Endodermal cell (in vitro differentiated cells): ENCODE measurements around the gene TBC1D3B. TPM values are rescaled to one million over a fixed set of nuclear protein-coding genes. Genes with fewer than 3 reads are reported as not detected.
"Not testable (repeated sequence)": the region's sequence is repeated elsewhere in the genome, so short reads cannot be mapped to it uniquely, and the experiment has no call there.

ENCODE experiments used
- DNase-seq: peaks from one replicate; pipeline ENCODE4 v3.0.0-alpha.2; 2017
- H3K27ac ChIP-seq: 2 replicates; pipeline ENCODE4 v1.5.1; 2013; ENCODE audit warnings: mild to moderate bottlenecking, low read depth, low read length, moderate library complexity
- H3K27me3 ChIP-seq: 2 replicates; pipeline ENCODE4 v1.6.1; 2013; ENCODE audit warnings: mild to moderate bottlenecking, low read length, moderate library complexity; ENCODE audit not compliant: insufficient read depth, control insufficient read depth, poor library complexity, severe bottlenecking
- H3K36me3 ChIP-seq: 2 replicates; pipeline ENCODE4 v1.7.0; 2013; ENCODE audit warnings: mild to moderate bottlenecking, low read length, moderate library complexity; ENCODE audit not compliant: control insufficient read depth, insufficient read depth
- H3K4me1 ChIP-seq: one replicate; pipeline ENCODE4 v1.7.0; 2013; ENCODE audit warnings: low read length; ENCODE audit not compliant: control insufficient read depth, insufficient read depth
- H3K4me3 ChIP-seq: 2 replicates; pipeline ENCODE4 v1.5.1; 2013; ENCODE audit warnings: mild to moderate bottlenecking, low read length, moderate library complexity
- H3K9ac ChIP-seq: 2 replicates; pipeline ENCODE4 v1.6.1; 2013; ENCODE audit warnings: mild to moderate bottlenecking, low read length, moderate library complexity; ENCODE audit not compliant: poor library complexity, severe bottlenecking; ENCODE audit errors: extremely low read depth
- H3K9me3 ChIP-seq: 2 replicates; pipeline ENCODE4 v1.6.1; 2013; ENCODE audit warnings: mild to moderate bottlenecking, low read length, moderate library complexity; ENCODE audit not compliant: control insufficient read depth
- H3K27ac Mint-ChIP-seq: 2 replicates; pipeline ENCODE4 v1.8.0; 2020; ENCODE audit warnings: mixed read lengths
- H3K27me3 Mint-ChIP-seq: 2 replicates; pipeline ENCODE4 v1.8.0; 2021; ENCODE audit warnings: mild to moderate bottlenecking, mixed read lengths; ENCODE audit not compliant: insufficient read depth
- H3K36me3 Mint-ChIP-seq: 2 replicates; pipeline ENCODE4 v1.8.0; 2020; ENCODE audit warnings: low read depth, mixed read lengths
- H3K4me1 Mint-ChIP-seq: 2 replicates; pipeline ENCODE4 v1.8.0; 2020; ENCODE audit warnings: mixed read lengths
- H3K4me3 Mint-ChIP-seq: 2 replicates; pipeline ENCODE4 v1.8.0; 2020; ENCODE audit warnings: mild to moderate bottlenecking, moderate library complexity, mixed read lengths
- H3K9me3 Mint-ChIP-seq: 2 replicates; pipeline ENCODE4 v1.8.0; 2020; ENCODE audit warnings: mild to moderate bottlenecking, mixed read lengths
- whole genome bisulfite sequencing, 2 experiments: methylation state at CpG; one replicate each; pipeline versions ENCODE4 v1.1.5 to v1.1.7; 2013; ENCODE audit warnings: missing lambda C conversion rate in 2 of 2, mixed read lengths in 1 of 2; ENCODE audit not compliant: insufficient coverage in 1 of 2, insufficient read length in 1 of 2; 5-methylcytosine and 5-hydroxymethylcytosine counted together
- total RNA-seq, 2 donors: library from RNA; stranded (reverse); fragmentation: NEBNext Ultra II Directional in 1 of 2; extraction: Animal tissue kit (Norgen Biotek cat#: 25700) in 1 of 2; gene quantifications; 2 replicates in 1 of 2; 3 replicates in 1 of 2; pipeline ENCODE4 v1.2.1, GENCODE V29; 2021
- TF ChIP-seq, protein P1 (sequence below): fragments of 200-600 bp; sonication (generic); conservative IDR thresholded peaks from 2 replicates; pipeline ENCODE4 v1.5.0; 2021; ENCODE audit warnings: antibody characterized with exemption, mild to moderate bottlenecking

Gene TBC1D3B
- total RNA-seq, 2 donors from 2014 or later = 13.1 to 18.4 TPM

- Histone ChIP-seq H3K9ac (no peak overlapping the region), H3K4me1 (no peaks in the 10 kb centered on the region), H3K9me3 (peaks cover 22% of the 10 kb centered on the region), H3K27ac (no peak overlapping the region), H3K36me3 (no peaks in the 10 kb centered on the region), H3K27me3 (no peaks in the 10 kb centered on the region), H3K4me3 (no peak overlapping the region)
- TF ChIP-seq, protein P1, sequence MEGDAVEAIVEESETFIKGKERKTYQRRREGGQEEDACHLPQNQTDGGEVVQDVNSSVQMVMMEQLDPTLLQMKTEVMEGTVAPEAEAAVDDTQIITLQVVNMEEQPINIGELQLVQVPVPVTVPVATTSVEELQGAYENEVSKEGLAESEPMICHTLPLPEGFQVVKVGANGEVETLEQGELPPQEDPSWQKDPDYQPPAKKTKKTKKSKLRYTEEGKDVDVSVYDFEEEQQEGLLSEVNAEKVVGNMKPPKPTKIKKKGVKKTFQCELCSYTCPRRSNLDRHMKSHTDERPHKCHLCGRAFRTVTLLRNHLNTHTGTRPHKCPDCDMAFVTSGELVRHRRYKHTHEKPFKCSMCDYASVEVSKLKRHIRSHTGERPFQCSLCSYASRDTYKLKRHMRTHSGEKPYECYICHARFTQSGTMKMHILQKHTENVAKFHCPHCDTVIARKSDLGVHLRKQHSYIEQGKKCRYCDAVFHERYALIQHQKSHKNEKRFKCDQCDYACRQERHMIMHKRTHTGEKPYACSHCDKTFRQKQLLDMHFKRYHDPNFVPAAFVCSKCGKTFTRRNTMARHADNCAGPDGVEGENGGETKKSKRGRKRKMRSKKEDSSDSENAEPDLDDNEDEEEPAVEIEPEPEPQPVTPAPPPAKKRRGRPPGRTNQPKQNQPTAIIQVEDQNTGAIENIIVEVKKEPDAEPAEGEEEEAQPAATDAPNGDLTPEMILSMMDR = no peak
- peaks cover 20% of the 10 kb centered on the region for H3K9me3 Mint-ChIP-seq
- H3K27ac Mint-ChIP-seq = no peak overlapping the region
- H3K36me3 Mint-ChIP-seq = no peaks in the 10 kb centered on the region
- no peak for DNase-seq
- no peaks in the 10 kb centered on the region for H3K27me3 Mint-ChIP-seq
- 89% methylated on average over 4 to 7 of the region's 7 CpGs for WGBS, 2 experiments
- no peak overlapping the region for H3K4me3 Mint-ChIP-seq
- H3K4me1 Mint-ChIP-seq = peaks cover 4% of the 10 kb centered on the region
Measured at GRCh38 chr17:36127199-36127893, 49.1 kb downstream of the TBC1D3B start.

GRCh38 chr17:36124879-36125824 lies 51.3 kb downstream of the TBC1D3B start:
- Histone ChIP-seq H3K9me3 (peaks cover 22% of the 10 kb centered on the region), H3K4me3 (no peak overlapping the region), H3K27ac (no peak overlapping the region), H3K9ac (no peak overlapping the region), H3K36me3 (no peaks in the 10 kb centered on the region), H3K27me3 (no peaks in the 10 kb centered on the region), H3K4me1 (no peaks in the 10 kb centered on the region)
- Mint-ChIP-seq H3K36me3 (no peaks in the 10 kb centered on the region), H3K27ac (no peak overlapping the region), H3K27me3 (peaks cover 2% of the 10 kb centered on the region), H3K4me3 (no peak overlapping the region), H3K4me1 (peaks cover 4% of the 10 kb centered on the region), H3K9me3 (peaks cover 24% of the 10 kb centered on the region)
- TF ChIP-seq, protein P1 = peak; percentile 70
- 90 to 93% methylated on average over 4 to 9 of the region's 9 CpGs for WGBS, 2 experiments
- peak; percentile 98 for DNase-seq

- peaks cover 24% of the 10 kb centered on the region for H3K9me3 Mint-ChIP-seq
- peak; percentile 68 for DNase-seq
- WGBS, 2 experiments = 78 to 80% methylated on average over 1 to 2 of the region's 2 CpGs
Measured at GRCh38 chr17:36123431-36123830, 53.0 kb downstream of the TBC1D3B start.

GRCh38 chr17:36121099-36121498 lies 55.3 kb downstream of the TBC1D3B start:
- not testable (repeated sequence) for H3K4me1 Mint-ChIP-seq
- WGBS, 2 experiments = 81 to 83% methylated on average over 3 to 6 of the region's 6 CpGs

More at GRCh38 chr17:36123431-36123830, 53.0 kb downstream of the TBC1D3B start:
- peaks cover 22% of the 10 kb centered on the region for H3K9me3 ChIP-seq
- H3K27me3 Mint-ChIP-seq = peaks cover 2% of the 10 kb centered on the region
- no peaks in the 10 kb centered on the region for H3K27me3 ChIP-seq
- no peak overlapping the region for H3K4me3 ChIP-seq
- no peak overlapping the region for H3K4me3 Mint-ChIP-seq
- H3K36me3 Mint-ChIP-seq = no peaks in the 10 kb centered on the region
- H3K36me3 ChIP-seq = no peaks in the 10 kb centered on the region
- H3K4me1 Mint-ChIP-seq = peaks cover 4% of the 10 kb centered on the region
- H3K27ac ChIP-seq = no peak overlapping the region
- no peak overlapping the region for H3K9ac ChIP-seq
- no peaks in the 10 kb centered on the region for H3K4me1 ChIP-seq
- no peak overlapping the region for H3K27ac Mint-ChIP-seq
- TF ChIP-seq, protein P1 = no peak

More at GRCh38 chr17:36121099-36121498, 55.3 kb downstream of the TBC1D3B start:
- DNase-seq, H3K27me3 ChIP-seq, H3K27ac Mint-ChIP-seq, H3K36me3 ChIP-seq, H3K27ac ChIP-seq, H3K9ac ChIP-seq, H3K4me3 Mint-ChIP-seq, H3K4me1 ChIP-seq, H3K4me3 ChIP-seq, H3K27me3 Mint-ChIP-seq, H3K36me3 Mint-ChIP-seq: not testable (repeated sequence)
- peaks cover 22% of the 10 kb centered on the region for H3K9me3 ChIP-seq
- H3K9me3 Mint-ChIP-seq = peaks cover 14% of the 10 kb centered on the region
